Heart right ventricle (tissue), 16 donors: Measurements from ENCODE around the gene ANKRD13C. TPM values are rescaled to one million over a fixed set of nuclear protein-coding genes. Genes with fewer than 3 reads are reported as not detected.
"Not testable (repeated sequence)": the region's sequence is repeated elsewhere in the genome, so short reads cannot be mapped to it uniquely, and the experiment has no call there.

ENCODE experiments used
- ATAC-seq, 8 donors: fragments of 200-7000 bp; cut with Tn5 transposase; one replicate each; pipeline ENCODE4 v1.9.1; 2020; ENCODE audit warnings: mild to moderate bottlenecking in 8 of 8, moderate library complexity in 8 of 8, moderate number of reproducible peaks in 1 of 8
- DNase-seq, 2 donors: peaks; one replicate each; pipeline ENCODE4 v3.0.0-alpha.2; 2020
- H3K27ac ChIP-seq, 10 donors: fragments of 200-600 bp; sonication (generic) in 2 of 10; one replicate each; pipeline versions ENCODE4 v1.5.0 to v1.8.0; 2020 to 2022; ENCODE audit warnings: mild to moderate bottlenecking in 3 of 10
- H3K27me3 ChIP-seq, 7 donors: fragments of 200-600 bp; one replicate each; pipeline ENCODE4 v1.8.0; 2021 to 2022; ENCODE audit warnings: mild to moderate bottlenecking in 2 of 7
- H3K36me3 ChIP-seq, 9 donors: fragments of 200-600 bp; sonication (generic) in 1 of 9; one replicate each; pipeline versions ENCODE4 v1.5.0 to v1.8.0; 2020 to 2022; ENCODE audit warnings: mild to moderate bottlenecking in 2 of 9
- H3K4me1 ChIP-seq, 9 donors: fragments of 200-600 bp; sonication (generic) in 1 of 9; one replicate each; pipeline versions ENCODE4 v1.5.0 to v1.8.0; 2020 to 2022; ENCODE audit warnings: mild to moderate bottlenecking in 4 of 9
- H3K4me3 ChIP-seq, 10 donors: fragments of 200-600 bp; sonication (generic) in 2 of 10; one replicate each; pipeline versions ENCODE4 v1.5.0 to v1.8.0; 2020 to 2022; ENCODE audit warnings: mild to moderate bottlenecking in 7 of 10, moderate library complexity in 2 of 10
- H3K9me3 ChIP-seq, 11 donors: fragments of 200-600 bp in 10 of 11; sonication (generic) in 2 of 11; one replicate each; pipeline versions ENCODE4 v1.5.0 to v1.8.0; 2013 to 2022; ENCODE audit warnings: mild to moderate bottlenecking in 2 of 11, control low read depth in 1 of 11, moderate library complexity in 1 of 11
- WGBS, 2 donors: extraction: QIAGEN DNeasy Blood & Tissue Kit; methylation state at CpG; one replicate each; pipeline ENCODE4 v1.1.7; 2013; ENCODE audit warnings: inconsistent platforms in 1 of 2; 5-methylcytosine and 5-hydroxymethylcytosine counted together
- intact Hi-C, 10 donors: fragments of 100-400 bp; cut with DNase I; formaldehyde crosslinking; loops; one replicate each; pipeline versions ENCODE4 v1.11.1 to v1.14.2; 2022
- polyA plus RNA-seq, 2 donors: library from polyadenylated mRNA; stranded (reverse); fragments of 200-250 nt; gene quantifications; one replicate each; pipeline ENCODE4 v1.2.3, GENCODE V29; 2013
- total RNA-seq, 10 donors: library from RNA; stranded (reverse); fragmentation: NEBNext Ultra II Directional in 3 of 10; extraction: Animal tissue kit (Norgen Biotek cat#: 25700) in 3 of 10; gene quantifications; one replicate each; pipeline versions ENCODE4 v1.2.1 to v1.2.4, GENCODE V29; 2021 to 2023
- TF ChIP-seq, protein P1 (sequence below), 9 donors: fragments of 200-600 bp; sonication (generic) in 2 of 9; IDR thresholded peaks; one replicate each; pipeline versions ENCODE4 v1.5.0 to v1.8.0; 2021 to 2022; ENCODE audit warnings: antibody characterized with exemption in 9 of 9, mild to moderate bottlenecking in 5 of 9, moderate library complexity in 1 of 9
- donor health status: Arrhythmogenic right ventricular cardiomyopathy.
- donor health status: ischemic (EF 13 %, LVEDD 7.1; RV severe dilation, severe dysfunction).
- donor health status: healthy with polysubstance abuse.
- donor health status: DM: no; HTN: yes; CAD: no.
- donor health status: DM: no; HTN: no; CAD: no.
- donor health status: ischemic (EF 25% LVEDD 6.9; RV normal size, moderate dysfunction).
- donor health status: ischemic (EF 25% LVEDD 5.7; RV mildly dilated, moderate dysfunction).
- donor health status: healthy.
- donor health status: DM: yes; HTN: yes; CAD: no.
- donor health status: Ischemic cardiomyopathy.
- donor health status: ischemic (EF 35%, LVEDD 5.7; RV mildly dilated, moderate dysfunction).
- donor health status: nonischemic (EF 11% LVEDD 7.7; RV severe dilation, severe dysfunction).
- donor health status: DM: yes; HTN: yes; CAD: no.
- donor health status: PGD.
- donor health status: ischemic (EF 29% LVEDD 5.4; RV normal size, mild dysfunction).
- donor health status: nonischemic (EF 23%, LVEDD 6.1; RV moderate dilation, normal function).

ANKRD13C gene
- total and polyA plus RNA-seq, 12 donors, result 5.5 to 12.5 (median 10.1) TPM

DNA sequence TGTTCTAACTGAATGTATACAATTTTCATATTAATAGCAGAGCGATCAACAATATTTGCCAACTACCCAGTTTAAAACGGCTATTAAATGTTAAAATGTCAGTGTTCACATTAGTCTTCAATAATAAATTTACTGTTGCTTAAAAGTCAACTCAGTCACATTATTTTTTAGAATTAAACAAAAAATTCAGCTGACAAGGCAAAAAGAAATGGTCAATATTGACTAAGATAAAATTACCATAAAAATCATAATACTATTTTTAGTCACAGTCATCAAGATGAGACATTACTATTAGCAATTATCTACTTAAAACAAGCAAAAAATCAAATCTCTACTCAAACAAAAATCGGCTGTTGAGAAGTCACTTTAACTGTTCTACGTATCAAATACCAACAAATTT is 1.5 kb downstream of the ANKRD13C start:
- TF ChIP-seq, protein P1, sequence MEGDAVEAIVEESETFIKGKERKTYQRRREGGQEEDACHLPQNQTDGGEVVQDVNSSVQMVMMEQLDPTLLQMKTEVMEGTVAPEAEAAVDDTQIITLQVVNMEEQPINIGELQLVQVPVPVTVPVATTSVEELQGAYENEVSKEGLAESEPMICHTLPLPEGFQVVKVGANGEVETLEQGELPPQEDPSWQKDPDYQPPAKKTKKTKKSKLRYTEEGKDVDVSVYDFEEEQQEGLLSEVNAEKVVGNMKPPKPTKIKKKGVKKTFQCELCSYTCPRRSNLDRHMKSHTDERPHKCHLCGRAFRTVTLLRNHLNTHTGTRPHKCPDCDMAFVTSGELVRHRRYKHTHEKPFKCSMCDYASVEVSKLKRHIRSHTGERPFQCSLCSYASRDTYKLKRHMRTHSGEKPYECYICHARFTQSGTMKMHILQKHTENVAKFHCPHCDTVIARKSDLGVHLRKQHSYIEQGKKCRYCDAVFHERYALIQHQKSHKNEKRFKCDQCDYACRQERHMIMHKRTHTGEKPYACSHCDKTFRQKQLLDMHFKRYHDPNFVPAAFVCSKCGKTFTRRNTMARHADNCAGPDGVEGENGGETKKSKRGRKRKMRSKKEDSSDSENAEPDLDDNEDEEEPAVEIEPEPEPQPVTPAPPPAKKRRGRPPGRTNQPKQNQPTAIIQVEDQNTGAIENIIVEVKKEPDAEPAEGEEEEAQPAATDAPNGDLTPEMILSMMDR (IDR thresholded peaks at IDR 0.05), result no peak
- Histone ChIP-seq H3K27me3 (no peaks in the 10 kb centered on the region), H3K4me1 (peaks cover 0 to 63% (median 38%) of the 10 kb centered on the region in 9 donors), H3K4me3 (peak overlapping the region; percentile 67 to 94 (median 86)), H3K9me3 (no peaks in the 10 kb centered on the region), H3K36me3 (peaks cover 0 to 15% (median 0%) of the 10 kb centered on the region in 9 donors), H3K27ac (peak overlapping the region in 4 of 10 donors; percentile 92 to 95 (median 94))
- WGBS, 2 donors, result 35 to 39% methylated on average over 4 of the region's 4 CpGs
- no peak for ATAC-seq
- intact Hi-C loops, result loop anchor here in 3 of 10 donors (10.0 kb wide), 2 partner anchors 62 to 128 kb away; partner anchors contain the start of genes SRSF11 (in 3 of the 3) and CTH (in 1 of the 3)
- no peak for DNase-seq

- peaks cover 0 to 56% (median 38%) of the 10 kb centered on the region in 9 donors for H3K4me1 ChIP-seq
- H3K27ac ChIP-seq, H3K27me3 ChIP-seq, H3K9me3 ChIP-seq, H3K4me3 ChIP-seq, ATAC-seq, DNase-seq: not testable (repeated sequence)
- intact Hi-C loops, result loop anchor here in 3 of 10 donors (10.0 kb wide), 2 partner anchors 65 to 125 kb away; partner anchors contain the start of genes SRSF11 (in 3 of the 3) and CTH (in 1 of the 3)
- peaks cover 0 to 19% (median 0%) of the 10 kb centered on the region in 9 donors for H3K36me3 ChIP-seq
- 88 to 95% methylated on average over 4 of the region's 4 CpGs for WGBS, 2 donors
Measured at GRCh38 chr1:70349799-70350198, 4.7 kb downstream of the ANKRD13C start.

GRCh38 chr1:70348399-70349165 is 5.9 kb downstream of the ANKRD13C start:
- Histone ChIP-seq H3K36me3 (peaks cover 0 to 26% (median 0%) of the 10 kb centered on the region in 9 donors), H3K27me3 (no peaks in the 10 kb centered on the region), H3K27ac (no peak overlapping the region), H3K9me3 (peaks cover 0 to 3% (median 0%) of the 10 kb centered on the region in 11 donors), H3K4me3 (no peak overlapping the region), H3K4me1 (peaks cover 0 to 56% (median 34%) of the 10 kb centered on the region in 9 donors)
- WGBS, 2 donors, result 82 to 91% methylated on average over 11 of the region's 11 CpGs
- TF ChIP-seq, protein P1 (IDR thresholded peaks at IDR 0.05), result no peak
- DNase-seq (no peak), ATAC-seq (no peak)
- intact Hi-C loops, result no loop called here

GRCh38 chr1:70339644-70340043 is 14.9 kb downstream of the ANKRD13C start:
- H3K27me3 ChIP-seq, intact Hi-C loops, H3K27ac ChIP-seq, H3K4me1 ChIP-seq, ATAC-seq, DNase-seq, H3K4me3 ChIP-seq, H3K9me3 ChIP-seq: not testable (repeated sequence)
- peaks cover 0 to 28% (median 0%) of the 10 kb centered on the region in 9 donors for H3K36me3 ChIP-seq
- 95 to 96% methylated on average over 3 of the region's 3 CpGs for WGBS, 2 donors

DNA sequence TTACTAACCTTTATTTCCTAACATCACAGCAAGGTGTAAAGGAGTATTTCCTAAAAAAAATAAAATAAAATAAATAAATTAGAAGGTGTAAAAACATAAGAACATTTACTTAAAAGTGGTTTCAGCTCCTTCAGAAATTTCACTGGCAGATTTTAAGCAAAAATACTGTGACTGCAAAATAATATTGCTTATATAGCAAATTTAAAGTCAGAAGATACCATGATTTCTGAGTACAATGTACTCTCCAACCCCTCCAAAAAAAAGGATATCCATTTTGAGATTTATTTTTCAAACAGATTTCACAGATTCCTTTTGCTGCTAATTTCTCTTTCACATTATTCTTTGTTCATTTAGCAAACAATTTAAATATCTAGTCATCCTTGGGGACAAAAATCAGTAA is 18.5 kb downstream of the ANKRD13C start:
- no peak overlapping the region for H3K27ac ChIP-seq
- ATAC-seq (no peak), DNase-seq (no peak)
- H3K9me3 ChIP-seq, result no peaks in the 10 kb centered on the region
- no peaks in the 10 kb centered on the region for H3K27me3 ChIP-seq
- TF ChIP-seq, protein P1 (IDR thresholded peaks at IDR 0.05), result no peak
- intact Hi-C loops, result no loop called here
- H3K4me1 ChIP-seq, result peaks cover 0 to 19% (median 3%) of the 10 kb centered on the region in 9 donors
- H3K36me3 ChIP-seq, result peaks cover 0 to 37% (median 0%) of the 10 kb centered on the region in 9 donors
- H3K4me3 ChIP-seq, result no peak overlapping the region
